Right lobe of liver (tissue), 4 donors: ENCODE data around the gene MYO3A.

Experiments used
- POLR2A ChIP-seq: fragments of 450-650 bp; IDR thresholded peaks from one replicate; pipeline ENCODE4 v1.6.1; 2017; ENCODE audit warnings: antibody characterized with exemption, mild to moderate bottlenecking
- TF ChIP-seq, protein P1 (sequence below), 4 donors: fragments of 200-600 bp in 3 of 4; fragments of 450-650 bp in 1 of 4; IDR thresholded peaks; one replicate each; pipeline versions ENCODE4 v1.5.1 to v1.8.0; 2016 to 2022; ENCODE audit warnings: antibody characterized with exemption in 4 of 4, mild to moderate bottlenecking in 2 of 4
- donor health status: DM: no; HTN: no; CAD: no.
- donor health status: DM: no; HTN: no; CAD: no.
- donor health status: DM: no; HTN: yes; CAD: no.

GRCh38 chr10:26031300-26031699, 97.3 kb downstream of the MYO3A start:
- TF ChIP-seq, protein P1, sequence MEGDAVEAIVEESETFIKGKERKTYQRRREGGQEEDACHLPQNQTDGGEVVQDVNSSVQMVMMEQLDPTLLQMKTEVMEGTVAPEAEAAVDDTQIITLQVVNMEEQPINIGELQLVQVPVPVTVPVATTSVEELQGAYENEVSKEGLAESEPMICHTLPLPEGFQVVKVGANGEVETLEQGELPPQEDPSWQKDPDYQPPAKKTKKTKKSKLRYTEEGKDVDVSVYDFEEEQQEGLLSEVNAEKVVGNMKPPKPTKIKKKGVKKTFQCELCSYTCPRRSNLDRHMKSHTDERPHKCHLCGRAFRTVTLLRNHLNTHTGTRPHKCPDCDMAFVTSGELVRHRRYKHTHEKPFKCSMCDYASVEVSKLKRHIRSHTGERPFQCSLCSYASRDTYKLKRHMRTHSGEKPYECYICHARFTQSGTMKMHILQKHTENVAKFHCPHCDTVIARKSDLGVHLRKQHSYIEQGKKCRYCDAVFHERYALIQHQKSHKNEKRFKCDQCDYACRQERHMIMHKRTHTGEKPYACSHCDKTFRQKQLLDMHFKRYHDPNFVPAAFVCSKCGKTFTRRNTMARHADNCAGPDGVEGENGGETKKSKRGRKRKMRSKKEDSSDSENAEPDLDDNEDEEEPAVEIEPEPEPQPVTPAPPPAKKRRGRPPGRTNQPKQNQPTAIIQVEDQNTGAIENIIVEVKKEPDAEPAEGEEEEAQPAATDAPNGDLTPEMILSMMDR (IDR thresholded peaks at IDR 0.05), result no peak
- TF ChIP-seq POLR2A, result no peak
